ENCODE results near the gene ARHGAP22. TPM values are rescaled to one million over a fixed set of nuclear protein-coding genes. Genes with fewer than 3 reads are reported as not detected.

Gene ARHGAP22
- total RNA-seq, 1 donor from 2014 or later = 3.8 TPM

DNA sequence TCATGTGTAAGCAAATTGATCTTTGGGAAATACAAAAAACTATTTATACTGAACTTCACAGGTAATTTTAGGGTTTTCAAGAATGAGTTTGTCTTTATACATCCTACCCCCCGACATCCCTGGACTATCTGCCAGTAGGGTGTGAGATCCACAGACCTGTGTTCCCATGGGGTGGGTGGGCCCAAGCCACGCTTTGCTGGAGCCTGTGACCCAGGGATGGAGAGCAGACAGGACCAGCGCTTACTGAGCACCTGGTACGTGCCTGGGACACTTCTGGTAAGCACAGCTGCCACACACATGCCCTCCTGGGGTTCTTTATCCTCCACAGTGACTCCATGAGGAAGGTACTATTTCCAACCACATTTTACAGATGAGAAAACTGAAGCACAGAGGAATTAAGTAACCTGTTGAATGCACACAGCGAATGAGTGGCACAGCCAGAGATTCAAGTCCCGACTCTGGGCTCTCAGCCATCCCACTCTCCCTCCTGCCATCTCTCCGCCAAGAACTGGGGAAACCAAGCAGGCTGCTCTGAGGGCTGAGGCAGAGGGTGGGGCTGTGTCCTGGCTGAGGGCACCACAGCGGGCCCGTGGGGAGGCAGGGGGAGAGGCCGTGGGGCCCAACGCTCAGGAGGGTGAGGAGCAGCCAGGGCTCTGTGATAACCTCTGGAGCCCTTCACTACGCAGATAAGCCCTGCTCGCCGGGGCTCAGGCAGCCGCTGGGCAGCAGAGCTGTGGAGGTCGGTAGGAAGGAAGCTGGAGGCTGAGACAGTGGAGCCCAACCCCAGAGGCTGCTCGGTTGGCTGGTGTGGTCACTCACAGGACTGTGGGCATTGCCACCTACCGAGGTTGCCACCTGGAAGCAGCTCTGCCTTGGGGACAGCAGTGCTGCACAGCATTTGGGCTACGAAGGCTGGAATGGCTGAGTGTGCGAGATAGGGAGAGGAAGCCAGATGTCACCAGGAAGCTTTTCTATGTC lies 124.2 kb downstream of the ARHGAP22 start:
- TF ChIP-seq, protein P1, sequence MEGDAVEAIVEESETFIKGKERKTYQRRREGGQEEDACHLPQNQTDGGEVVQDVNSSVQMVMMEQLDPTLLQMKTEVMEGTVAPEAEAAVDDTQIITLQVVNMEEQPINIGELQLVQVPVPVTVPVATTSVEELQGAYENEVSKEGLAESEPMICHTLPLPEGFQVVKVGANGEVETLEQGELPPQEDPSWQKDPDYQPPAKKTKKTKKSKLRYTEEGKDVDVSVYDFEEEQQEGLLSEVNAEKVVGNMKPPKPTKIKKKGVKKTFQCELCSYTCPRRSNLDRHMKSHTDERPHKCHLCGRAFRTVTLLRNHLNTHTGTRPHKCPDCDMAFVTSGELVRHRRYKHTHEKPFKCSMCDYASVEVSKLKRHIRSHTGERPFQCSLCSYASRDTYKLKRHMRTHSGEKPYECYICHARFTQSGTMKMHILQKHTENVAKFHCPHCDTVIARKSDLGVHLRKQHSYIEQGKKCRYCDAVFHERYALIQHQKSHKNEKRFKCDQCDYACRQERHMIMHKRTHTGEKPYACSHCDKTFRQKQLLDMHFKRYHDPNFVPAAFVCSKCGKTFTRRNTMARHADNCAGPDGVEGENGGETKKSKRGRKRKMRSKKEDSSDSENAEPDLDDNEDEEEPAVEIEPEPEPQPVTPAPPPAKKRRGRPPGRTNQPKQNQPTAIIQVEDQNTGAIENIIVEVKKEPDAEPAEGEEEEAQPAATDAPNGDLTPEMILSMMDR (IDR thresholded peaks at IDR 0.05; ENCODE audit: borderline replicate concordance) = no peak
- Histone ChIP-seq H3K9me3 (replicated peaks) (no peaks in the 10 kb centered on the region), H3K4me3 (no peak overlapping the region), H3K36me3 (no peaks in the 10 kb centered on the region), H3K27me3 (ENCODE audit: low read depth) (no peaks in the 10 kb centered on the region), H3K4me1 (peaks cover 8% of the 10 kb centered on the region), H3K27ac (replicated peaks) (no peak overlapping the region)
- DNase-seq = no peak
- intact Hi-C loops (cut with micrococcal nuclease) = no loop called here

DNA sequence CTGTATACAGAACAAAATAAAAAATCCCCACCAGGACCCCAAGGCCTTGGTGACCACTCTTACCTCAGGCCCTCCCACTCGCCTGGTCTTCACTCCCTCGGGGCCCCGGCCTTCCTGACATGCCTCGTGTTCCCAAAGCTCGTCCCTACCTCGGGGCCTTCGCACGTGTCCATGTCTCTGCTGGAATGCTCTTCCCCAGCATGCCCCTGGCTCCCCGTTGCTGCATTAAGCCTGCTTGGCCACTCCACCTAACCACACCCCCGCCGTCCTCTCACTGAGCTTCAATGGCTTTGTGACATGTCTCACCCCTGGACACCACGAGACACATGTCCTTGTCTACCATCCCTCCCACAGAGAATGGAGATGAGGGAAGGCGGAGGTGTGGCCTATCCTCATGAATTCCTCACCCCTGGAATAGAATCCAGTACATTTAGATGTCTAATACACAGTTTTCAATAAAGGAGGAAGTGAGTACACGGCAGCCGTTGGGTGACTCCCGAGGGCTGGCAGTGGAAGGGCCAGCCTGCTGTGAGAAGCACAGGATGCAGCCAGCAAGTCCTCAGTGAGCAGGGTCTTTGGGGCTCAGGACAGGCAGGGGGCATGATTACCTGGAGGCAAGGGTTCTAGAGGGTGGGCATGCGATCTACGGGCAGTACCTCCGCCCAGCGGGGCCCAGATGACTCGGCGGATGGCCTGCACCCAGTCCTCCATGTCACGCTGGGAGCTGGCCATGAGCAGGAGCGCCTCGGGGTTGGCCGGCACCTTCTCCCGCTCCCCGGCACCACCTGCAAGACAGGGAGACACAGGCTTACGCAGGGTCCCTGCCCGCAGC lies 125.7 kb downstream of the ARHGAP22 start:
- Histone ChIP-seq H3K36me3 (no peaks in the 10 kb centered on the region), H3K9me3 (replicated peaks) (no peaks in the 10 kb centered on the region), H3K4me3 (no peak overlapping the region), H3K27me3 (ENCODE audit: low read depth) (no peaks in the 10 kb centered on the region), H3K27ac (replicated peaks) (no peak overlapping the region), H3K4me1 (peaks cover 8% of the 10 kb centered on the region)
- intact Hi-C loops (cut with micrococcal nuclease) = no loop called here
- TF ChIP-seq, protein P1 (IDR thresholded peaks at IDR 0.05; ENCODE audit: borderline replicate concordance) = no peak
- DNase-seq = no peak

DNA sequence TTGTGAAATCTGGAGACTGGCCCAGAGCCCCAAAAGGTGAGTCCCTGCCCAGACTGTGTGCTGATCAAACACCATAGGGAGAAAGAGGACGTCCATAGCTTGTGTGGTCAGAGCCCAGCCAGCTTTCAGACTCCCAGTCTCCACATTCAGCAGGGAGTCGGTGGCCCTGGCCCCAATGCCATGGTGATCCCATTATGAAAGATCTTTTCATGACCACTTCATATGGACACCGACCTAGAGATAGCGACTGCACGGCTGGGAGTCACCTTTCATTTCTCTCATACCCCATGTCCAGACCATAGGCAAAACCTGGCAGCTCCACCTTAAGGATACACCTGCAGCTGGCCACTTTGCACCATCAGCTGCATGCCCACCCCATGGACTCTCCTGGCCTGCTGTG lies 126.4 kb downstream of the ARHGAP22 start:
- TF ChIP-seq, protein P1 (IDR thresholded peaks at IDR 0.05; ENCODE audit: borderline replicate concordance) = no peak
- intact Hi-C loops (cut with micrococcal nuclease) = no loop called here

DNA sequence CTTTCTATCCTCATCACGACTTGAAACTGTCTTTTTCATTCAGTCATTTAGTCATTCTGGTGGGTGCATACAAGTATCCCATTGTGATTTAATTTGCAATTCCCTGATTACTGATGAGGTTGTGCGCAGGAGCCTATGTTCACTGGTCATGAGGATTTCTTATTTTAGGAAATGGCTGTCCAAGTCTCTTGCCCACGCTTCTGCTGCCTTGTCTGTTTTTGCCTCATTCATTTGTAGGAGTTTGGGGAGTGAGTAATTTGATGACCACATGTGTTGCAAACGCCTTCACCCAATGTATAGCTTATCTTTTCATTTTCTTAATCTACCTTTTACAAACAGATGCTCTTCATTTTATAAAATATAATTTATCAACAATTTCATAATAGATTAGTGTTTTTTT lies 127.3 kb downstream of the ARHGAP22 start:
- no peak overlapping the region for H3K27ac ChIP-seq (replicated peaks)
- TF ChIP-seq, protein P1 (IDR thresholded peaks at IDR 0.05; ENCODE audit: borderline replicate concordance) = no peak
- H3K36me3 ChIP-seq = no peaks in the 10 kb centered on the region
- H3K27me3 ChIP-seq (ENCODE audit: low read depth) = no peaks in the 10 kb centered on the region
- H3K9me3 ChIP-seq (replicated peaks) = no peaks in the 10 kb centered on the region
- peaks cover 8% of the 10 kb centered on the region for H3K4me1 ChIP-seq
- no peak for DNase-seq
- intact Hi-C loops (cut with micrococcal nuclease) = no loop called here
- no peak overlapping the region for H3K4me3 ChIP-seq

More for the DNA sequence above, 126.4 kb downstream of the ARHGAP22 start:
- H3K9me3 ChIP-seq (replicated peaks) = no peaks in the 10 kb centered on the region
- no peaks in the 10 kb centered on the region for H3K36me3 ChIP-seq
- no peak for DNase-seq
- H3K4me3 ChIP-seq = no peak overlapping the region
- H3K27me3 ChIP-seq (ENCODE audit: low read depth) = no peaks in the 10 kb centered on the region
- H3K4me1 ChIP-seq = peaks cover 8% of the 10 kb centered on the region
- no peak overlapping the region for H3K27ac ChIP-seq (replicated peaks)

DNA sequence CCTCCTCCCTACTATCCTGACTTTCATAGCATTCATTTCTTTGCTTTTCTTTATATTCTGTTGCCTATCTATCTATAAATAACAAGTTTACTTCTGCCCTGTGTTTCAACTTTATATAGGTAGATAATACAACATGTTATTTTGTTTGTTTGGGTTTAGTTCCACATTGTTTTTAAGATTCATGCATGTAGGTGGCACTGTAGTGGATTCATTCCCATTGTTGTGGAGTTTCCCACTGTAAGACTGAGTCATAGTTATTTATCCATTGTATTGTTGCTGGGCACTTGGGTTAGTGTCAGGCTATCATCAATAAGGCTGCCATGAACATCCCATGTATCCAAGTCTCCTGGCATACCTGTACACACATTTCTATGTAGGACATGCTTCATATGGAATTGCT lies 127.7 kb downstream of the ARHGAP22 start:
- H3K27me3 ChIP-seq (ENCODE audit: low read depth) = no peaks in the 10 kb centered on the region
- TF ChIP-seq, protein P1 (IDR thresholded peaks at IDR 0.05; ENCODE audit: borderline replicate concordance) = no peak
- DNase-seq = no peak
- no peaks in the 10 kb centered on the region for H3K9me3 ChIP-seq (replicated peaks)
- H3K4me3 ChIP-seq = no peak overlapping the region
- no peaks in the 10 kb centered on the region for H3K36me3 ChIP-seq
- intact Hi-C loops (cut with micrococcal nuclease) = no loop called here
- no peak overlapping the region for H3K27ac ChIP-seq (replicated peaks)
- H3K4me1 ChIP-seq = peaks cover 8% of the 10 kb centered on the region
